ENCODE data around the gene CRYBA2. TPM values are rescaled to one million over a fixed set of nuclear protein-coding genes. Genes with fewer than 3 reads are reported as not detected.

CRYBA2 gene
- total RNA-seq, 2 donors from 2014 or later, result not detected

DNA sequence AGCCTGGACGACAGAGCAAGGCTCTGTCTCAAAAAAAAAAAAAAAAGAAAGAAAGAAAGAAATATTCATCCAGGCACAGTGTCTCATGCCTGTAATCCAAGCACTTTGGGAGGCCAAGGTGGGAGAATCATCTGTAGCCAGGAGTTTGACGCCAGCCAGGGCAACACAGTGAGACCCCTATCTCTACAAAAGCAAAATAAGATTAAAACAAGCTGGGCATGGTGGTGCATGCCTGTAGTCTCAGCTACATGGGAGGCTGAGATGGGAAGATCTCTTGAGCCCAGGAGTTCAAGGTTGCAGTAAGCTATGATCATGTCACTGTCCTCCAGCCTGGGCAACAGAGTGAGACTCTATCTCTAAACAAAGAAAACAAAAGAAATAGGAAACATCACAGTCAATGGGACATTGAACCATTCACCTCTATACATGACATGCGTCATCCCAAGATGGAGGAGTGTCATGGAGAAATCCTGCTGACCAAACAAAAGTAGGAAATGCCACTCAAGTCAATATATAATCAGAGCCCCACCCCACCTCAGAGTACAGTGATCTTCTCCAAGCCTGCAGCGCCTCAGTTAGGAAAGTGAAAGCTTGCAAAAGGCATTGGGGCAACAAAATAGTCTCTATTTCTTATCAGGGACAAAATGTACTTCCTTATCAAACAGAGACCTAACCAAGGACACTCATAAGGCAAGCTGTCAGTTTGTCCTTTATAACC, 18.0 kb downstream of the CRYBA2 start:
- no peaks in the 10 kb centered on the region for H3K36me3 ChIP-seq
- peaks cover 0 to 8% of the 10 kb centered on the region in 2 donors for H3K4me1 ChIP-seq
- TF ChIP-seq, protein P1, sequence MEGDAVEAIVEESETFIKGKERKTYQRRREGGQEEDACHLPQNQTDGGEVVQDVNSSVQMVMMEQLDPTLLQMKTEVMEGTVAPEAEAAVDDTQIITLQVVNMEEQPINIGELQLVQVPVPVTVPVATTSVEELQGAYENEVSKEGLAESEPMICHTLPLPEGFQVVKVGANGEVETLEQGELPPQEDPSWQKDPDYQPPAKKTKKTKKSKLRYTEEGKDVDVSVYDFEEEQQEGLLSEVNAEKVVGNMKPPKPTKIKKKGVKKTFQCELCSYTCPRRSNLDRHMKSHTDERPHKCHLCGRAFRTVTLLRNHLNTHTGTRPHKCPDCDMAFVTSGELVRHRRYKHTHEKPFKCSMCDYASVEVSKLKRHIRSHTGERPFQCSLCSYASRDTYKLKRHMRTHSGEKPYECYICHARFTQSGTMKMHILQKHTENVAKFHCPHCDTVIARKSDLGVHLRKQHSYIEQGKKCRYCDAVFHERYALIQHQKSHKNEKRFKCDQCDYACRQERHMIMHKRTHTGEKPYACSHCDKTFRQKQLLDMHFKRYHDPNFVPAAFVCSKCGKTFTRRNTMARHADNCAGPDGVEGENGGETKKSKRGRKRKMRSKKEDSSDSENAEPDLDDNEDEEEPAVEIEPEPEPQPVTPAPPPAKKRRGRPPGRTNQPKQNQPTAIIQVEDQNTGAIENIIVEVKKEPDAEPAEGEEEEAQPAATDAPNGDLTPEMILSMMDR (IDR thresholded peaks at IDR 0.05), result no peak
- no peak for DNase-seq (ENCODE audit: low spot score)
- no peaks in the 10 kb centered on the region for H3K9me3 ChIP-seq
- H3K27ac ChIP-seq, result no peak overlapping the region
- H3K4me3 ChIP-seq, result no peak overlapping the region
- peaks cover 0 to 6% of the 10 kb centered on the region in 2 donors for H3K27me3 ChIP-seq

DNA sequence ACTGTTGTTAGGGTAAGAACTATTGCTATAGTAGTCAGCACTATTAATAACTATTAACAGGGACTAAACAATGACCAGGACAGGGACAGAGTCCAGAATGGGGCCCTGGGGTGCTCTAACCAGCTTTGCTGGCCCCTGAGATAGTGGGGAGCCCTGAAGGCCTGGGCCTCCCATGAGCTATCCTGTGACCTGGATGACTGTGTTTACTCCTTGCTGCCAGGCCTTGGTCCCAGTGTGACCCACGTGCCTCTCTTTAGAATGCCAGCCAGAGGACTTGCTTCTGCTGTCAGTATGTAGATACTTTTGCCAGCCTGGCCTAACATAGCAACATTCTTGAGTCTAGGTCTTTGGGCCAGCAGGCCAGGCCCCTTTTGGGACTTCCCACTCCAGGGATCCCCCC, 22.3 kb downstream of the CRYBA2 start:
- Histone ChIP-seq H3K27me3 (no peaks in the 10 kb centered on the region), H3K4me1 (no peaks in the 10 kb centered on the region), H3K9me3 (no peaks in the 10 kb centered on the region), H3K36me3 (no peaks in the 10 kb centered on the region), H3K4me3 (no peak overlapping the region), H3K27ac (no peak overlapping the region)
- TF ChIP-seq, protein P1 (IDR thresholded peaks at IDR 0.05), result no peak
- no peak for DNase-seq (ENCODE audit: low spot score)

DNA sequence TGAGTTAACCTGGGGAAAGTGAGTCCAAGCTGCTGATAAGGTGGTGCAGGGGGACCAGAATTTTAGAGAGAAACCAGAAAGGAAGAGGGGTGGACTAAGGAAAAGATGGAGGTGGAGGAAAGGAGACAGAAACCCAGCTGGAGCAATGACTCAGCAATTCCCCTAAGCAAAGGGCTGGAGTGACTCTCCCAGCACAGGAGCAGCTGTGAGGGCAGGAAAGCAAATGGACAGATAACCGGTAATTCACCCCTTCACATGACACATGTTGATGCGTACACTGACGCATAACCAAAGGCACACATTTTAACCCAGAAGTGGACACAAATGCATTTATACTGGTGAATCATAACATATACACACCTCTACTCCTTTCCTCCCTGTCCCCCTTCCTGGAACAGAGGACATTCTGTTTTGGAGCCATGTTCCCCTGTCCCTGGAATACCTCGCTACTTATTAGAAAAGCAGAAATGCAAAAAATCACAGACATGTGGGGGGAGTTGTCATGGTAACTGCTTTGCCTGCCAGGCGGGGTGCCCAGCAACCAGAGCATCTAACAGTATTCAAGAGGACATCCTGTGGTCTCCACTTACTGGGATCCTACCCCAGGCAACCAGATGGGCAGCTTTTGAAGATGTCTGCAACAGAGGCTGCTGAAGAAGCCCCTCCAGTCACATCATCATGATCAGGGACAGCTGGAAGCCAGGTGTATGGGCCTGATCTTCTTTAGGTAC, 29.0 kb downstream of the CRYBA2 start:
- no peak overlapping the region for H3K4me3 ChIP-seq
- H3K27ac ChIP-seq, result no peak overlapping the region
- peaks cover 0 to 19% of the 10 kb centered on the region in 2 donors for H3K4me1 ChIP-seq
- no peaks in the 10 kb centered on the region for H3K9me3 ChIP-seq
- H3K36me3 ChIP-seq, result no peaks in the 10 kb centered on the region
- DNase-seq (ENCODE audit: low spot score), result no peak
- TF ChIP-seq, protein P1 (IDR thresholded peaks at IDR 0.05), result no peak
- peaks cover 25 to 49% of the 10 kb centered on the region in 2 donors for H3K27me3 ChIP-seq

DNA sequence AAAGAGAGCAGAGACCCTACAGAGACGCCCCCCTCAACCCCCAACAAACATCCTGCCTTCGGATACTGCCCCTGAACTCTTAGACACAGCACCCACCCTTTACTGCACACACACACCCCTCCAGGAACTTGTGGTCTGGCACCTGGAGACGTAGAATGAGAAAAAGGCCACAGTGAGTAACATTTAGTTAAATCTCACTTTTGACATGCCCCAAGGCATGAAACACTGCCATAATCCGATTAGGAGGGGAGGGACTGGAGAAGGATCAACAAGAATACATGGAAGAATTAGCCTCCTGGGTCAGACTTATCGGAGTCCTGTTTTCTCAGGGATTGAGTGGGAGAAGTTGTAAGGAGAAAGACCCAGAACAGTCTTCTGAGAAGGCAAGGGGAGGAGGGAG, 29.6 kb downstream of the CRYBA2 start:
- Histone ChIP-seq H3K4me3 (no peak overlapping the region), H3K27me3 (peaks cover 25 to 49% of the 10 kb centered on the region in 2 donors), H3K27ac (no peak overlapping the region), H3K4me1 (peaks cover 0 to 19% of the 10 kb centered on the region in 2 donors), H3K36me3 (no peaks in the 10 kb centered on the region), H3K9me3 (no peaks in the 10 kb centered on the region)
- TF ChIP-seq, protein P1 (IDR thresholded peaks at IDR 0.05), result no peak
- no peak for DNase-seq (ENCODE audit: low spot score)

DNA sequence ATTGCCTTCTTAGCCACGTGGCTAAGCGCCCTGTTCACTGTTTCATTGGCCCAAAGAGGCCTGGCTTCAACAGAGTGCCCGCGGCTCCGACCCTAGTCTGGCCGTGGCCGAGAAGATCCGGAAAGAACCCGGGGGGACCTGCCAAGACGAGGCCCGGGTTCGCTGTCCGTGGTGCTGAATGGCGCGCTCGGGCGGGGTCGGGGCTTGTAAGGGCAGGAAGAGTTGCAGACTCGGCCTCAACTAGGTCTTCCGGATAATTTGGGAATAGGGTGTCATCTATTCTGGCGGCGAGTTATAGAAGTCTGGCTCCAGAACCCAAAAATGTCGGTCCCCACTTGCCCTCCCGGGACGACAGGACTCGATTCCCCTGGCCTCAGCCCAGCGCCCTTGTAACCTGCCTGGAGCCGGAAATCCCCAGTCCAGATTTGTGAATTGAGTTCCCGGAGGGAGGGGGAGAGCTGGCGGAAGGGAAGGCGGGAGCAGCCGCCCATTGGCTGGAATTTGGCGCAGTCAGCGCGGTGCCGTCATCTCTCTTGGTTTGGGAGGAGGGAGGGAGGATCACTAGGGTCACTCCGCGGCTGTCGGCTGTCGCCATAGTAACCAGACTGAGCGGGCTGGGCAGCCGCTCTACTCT, 30.2 kb downstream of the CRYBA2 start:
- no peak for DNase-seq (ENCODE audit: low spot score)
- H3K4me3 ChIP-seq, result no peak overlapping the region
- H3K36me3 ChIP-seq, result no peaks in the 10 kb centered on the region
- TF ChIP-seq, protein P1 (IDR thresholded peaks at IDR 0.05), result no peak
- H3K27me3 ChIP-seq, result peaks cover 25 to 49% of the 10 kb centered on the region in 2 donors
- no peak overlapping the region for H3K27ac ChIP-seq
- peaks cover 0 to 19% of the 10 kb centered on the region in 2 donors for H3K4me1 ChIP-seq
- H3K9me3 ChIP-seq, result no peaks in the 10 kb centered on the region

All from right atrium auricular region (tissue), 2 donors.